Measurements from ENCODE around the gene CDC42EP5.
"Not testable (repeated sequence)": the region's sequence is repeated elsewhere in the genome, so short reads cannot be mapped to it uniquely, and the experiment has no call there.

The CDC42EP5 gene

GRCh38 chr19:54473071-54473891 lies at the start of gene CDC42EP5:
CDC42EP5 (minus strand) TSS chr19:54473296; CDS start chr19:54465547, 7,749 bp downstream.
- peak; percentile 55 for DNase-seq (ENCODE audit: low spot score)

- no peak for DNase-seq (ENCODE audit: low spot score)
Measured at GRCh38 chr19:54521860-54522513, 48.9 kb upstream of the CDC42EP5 start.

- no peak for DNase-seq (ENCODE audit: low spot score)
Measured at GRCh38 chr19:54521022-54521859, 48.1 kb upstream of the CDC42EP5 start.

GRCh38 chr19:54518844-54519243 lies 45.7 kb upstream of the CDC42EP5 start:
- peak; percentile 4 for DNase-seq (ENCODE audit: low spot score)

DNA sequence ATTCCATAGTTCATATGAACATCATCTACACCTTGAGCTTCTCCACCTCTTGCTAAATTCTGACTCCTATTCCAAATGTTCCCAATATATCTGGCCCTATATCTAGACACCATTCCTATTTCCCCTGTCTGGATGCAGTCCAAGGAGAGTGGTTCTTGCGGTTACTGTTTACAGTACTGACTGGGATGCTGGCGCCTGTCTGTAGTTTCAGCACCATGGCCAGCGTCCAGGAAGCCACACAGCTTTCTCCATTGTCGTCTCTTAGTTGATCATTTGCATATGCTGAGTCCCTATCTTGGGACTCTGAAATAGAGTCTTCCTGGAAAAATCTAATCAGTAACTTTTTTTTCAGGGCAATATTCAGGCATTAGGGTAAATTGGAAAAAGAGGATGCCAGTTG lies 44.4 kb upstream of the CDC42EP5 start:
- DNase-seq (ENCODE audit: low spot score), result peak; percentile 53

DNA sequence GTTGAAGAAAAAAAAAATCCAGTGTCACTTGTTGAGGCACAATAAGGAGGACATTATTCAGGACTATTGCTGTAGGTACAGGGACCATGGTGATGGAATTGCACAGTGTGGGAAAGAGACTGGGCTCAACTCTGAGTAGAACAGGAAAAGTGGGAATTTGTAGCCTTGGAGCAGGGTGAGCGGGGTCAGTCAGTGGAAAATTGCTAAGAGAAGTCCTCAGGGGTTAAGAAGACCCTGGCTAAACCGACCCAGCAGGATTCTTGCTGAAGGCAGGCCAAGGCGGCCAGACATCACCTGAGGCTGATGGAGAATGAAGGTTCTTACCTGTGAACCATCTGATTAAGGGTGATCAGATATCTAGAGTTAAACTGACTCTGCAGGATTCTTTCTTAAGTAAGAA lies 42.1 kb upstream of the CDC42EP5 start:
- no peak for DNase-seq (ENCODE audit: low spot score)

DNA sequence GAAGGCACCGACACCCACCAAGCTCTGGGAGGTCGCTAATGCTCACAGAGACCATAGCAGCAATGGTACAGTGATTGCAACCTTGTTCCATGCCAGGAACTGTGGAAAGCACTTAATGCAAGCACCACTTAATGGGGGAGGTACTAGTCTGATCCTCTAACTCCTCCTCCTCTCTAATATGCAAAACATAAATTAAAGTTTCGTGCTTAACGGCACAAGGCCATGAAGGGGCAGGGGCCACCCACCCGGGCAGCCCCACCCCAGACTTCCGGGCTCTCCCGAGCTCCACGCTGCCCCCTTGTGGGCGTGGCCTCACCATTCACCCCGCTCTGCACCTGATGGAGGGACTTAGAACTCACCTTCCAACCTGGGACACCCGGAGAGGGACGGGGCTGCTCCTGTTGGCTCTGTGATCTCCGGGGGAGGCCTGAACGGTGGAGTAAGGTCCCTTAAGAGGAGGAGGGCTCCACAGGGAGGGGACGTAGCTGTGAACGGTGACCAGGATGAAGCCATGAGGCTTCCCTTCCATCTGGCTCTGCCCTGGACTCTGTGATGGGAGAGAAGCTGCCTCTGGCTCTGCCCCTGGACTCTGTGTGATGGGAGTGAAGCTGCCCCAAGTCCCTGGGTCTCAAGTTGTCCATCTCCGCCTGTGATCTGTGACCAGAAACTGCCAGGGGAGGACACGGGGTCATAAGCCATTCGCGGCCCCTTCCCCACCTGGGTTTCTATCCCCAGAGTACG lies 36.3 kb upstream of the CDC42EP5 start:
- DNase-seq (ENCODE audit: low spot score), result not testable (repeated sequence)

DNA sequence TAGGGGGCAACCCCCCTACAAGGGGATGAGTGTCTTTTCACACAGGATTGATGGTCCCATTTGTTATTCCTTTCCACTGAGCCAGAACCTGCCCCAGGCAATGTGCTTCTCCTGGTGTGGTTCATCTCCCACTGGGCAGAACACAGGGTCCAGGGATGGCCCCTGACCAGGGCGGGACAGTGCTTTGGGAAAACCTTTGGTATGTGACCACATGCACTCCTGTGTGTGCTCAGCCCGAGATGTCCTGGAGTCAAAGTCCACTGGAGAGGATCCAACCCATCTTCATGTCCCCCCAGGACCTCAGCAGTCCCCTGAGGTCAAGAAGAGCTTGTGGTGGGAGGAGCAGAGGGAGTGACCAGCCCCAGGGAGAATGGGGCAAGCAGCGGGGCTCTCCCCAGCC lies 35.4 kb upstream of the CDC42EP5 start:
- DNase-seq (ENCODE audit: low spot score), result not testable (repeated sequence)

DNA sequence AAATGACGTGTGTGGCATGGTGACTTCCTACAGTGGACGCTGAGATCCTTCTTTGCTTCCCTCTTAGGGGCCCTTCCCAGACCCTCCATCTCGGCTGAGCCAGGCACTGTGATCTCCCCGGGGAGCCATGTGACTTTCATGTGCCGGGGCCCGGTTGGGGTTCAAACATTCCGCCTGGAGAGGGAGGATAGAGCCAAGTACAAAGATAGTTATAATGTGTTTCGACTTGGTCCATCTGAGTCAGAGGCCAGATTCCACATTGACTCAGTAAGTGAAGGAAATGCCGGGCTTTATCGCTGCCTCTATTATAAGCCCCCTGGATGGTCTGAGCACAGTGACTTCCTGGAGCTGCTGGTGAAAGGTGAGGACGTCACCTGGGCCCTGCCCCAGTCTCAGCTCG lies 34.7 kb upstream of the CDC42EP5 start:
- no peak for DNase-seq (ENCODE audit: low spot score)

GRCh38 chr19:54507038-54507717 lies 34.1 kb upstream of the CDC42EP5 start:
- not testable (repeated sequence) for DNase-seq (ENCODE audit: low spot score)

DNA sequence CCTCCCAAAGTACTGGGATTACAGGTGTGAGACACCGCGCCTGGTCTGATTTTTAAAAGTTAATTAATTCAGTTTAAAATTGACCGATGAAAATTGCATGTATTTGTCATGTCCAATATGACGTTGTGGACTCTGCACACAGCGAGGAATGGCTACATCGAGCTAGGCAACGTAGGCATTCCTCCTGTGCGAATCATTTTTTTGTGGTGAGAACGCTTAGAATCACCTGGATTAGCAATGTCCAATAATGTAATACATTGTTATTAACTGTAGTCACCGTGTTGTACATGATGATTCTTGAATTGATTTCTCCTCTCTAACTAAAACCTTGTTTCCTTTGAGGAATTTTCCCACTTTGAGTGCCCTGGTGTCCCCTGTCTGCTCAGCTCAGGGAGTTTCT lies 33.0 kb upstream of the CDC42EP5 start:
- DNase-seq (ENCODE audit: low spot score), result peak; percentile 6

DNA sequence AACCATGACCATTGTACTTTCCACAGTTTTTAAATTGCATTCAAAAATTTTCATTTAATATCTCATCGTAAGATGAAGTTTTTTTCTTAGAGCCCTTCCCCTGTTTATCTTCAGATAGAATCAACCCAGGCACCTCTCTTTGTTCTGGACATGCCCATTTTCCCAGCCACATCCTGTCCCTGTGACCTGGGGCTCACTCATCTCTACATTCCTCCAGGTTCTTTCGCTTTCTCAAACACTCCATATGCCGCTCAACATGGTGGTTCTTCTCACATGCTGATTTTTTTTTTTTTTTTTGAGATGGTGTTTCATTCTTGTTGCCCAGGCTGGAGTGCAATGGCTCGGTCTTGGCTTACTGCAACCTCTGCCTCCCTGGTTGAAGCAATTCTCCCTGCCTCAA lies 32.4 kb upstream of the CDC42EP5 start:
- not testable (repeated sequence) for DNase-seq (ENCODE audit: low spot score)

DNA sequence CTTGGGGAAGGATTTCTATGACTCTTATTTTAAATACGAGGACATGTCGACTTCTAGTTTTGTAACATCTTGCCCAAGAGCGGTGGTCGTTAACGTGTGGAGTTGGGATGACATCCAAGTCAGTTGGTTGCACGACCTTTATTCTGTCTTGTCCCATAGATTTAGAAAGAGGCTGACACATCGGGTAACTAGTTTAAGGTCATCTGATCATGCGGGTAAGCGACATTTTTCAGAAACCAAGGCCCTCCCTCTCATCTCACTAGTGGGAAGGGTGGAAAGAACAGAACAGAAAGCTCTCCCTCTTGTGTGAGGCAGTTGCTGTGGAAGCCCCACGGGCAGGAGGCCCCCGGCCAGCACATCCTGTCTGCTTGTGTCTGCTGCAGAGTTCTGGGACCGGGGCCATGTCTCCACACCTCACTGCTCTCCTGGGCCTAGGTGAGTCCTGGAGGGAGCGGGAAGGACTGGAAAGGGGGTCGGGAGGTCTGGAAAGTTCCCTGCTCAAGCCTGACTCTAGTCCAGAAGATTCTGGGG lies 29.5 kb upstream of the CDC42EP5 start, which contains the start of gene LAIR2:
TSS of gene LAIR2 (plus strand) at position 314 of the 531 bp plus-strand sequence. CDS start at position 402, 88 bp downstream.
- no peak for DNase-seq (ENCODE audit: low spot score)

DNA sequence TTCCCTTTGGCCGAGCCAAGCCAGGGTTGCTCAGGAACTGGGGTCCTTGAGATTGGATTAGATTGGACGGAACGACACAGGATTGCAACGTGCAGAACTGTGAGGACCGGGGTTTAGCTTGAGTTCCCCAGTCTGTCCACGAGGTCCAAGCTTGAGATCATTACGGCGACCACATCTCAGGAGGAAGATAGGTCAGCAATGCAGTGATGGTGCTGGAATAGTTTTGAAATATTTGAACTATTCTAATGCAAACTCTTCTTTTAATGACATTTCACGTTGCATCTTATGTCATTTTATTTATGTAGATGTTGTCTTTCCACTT lies 25.3 kb upstream of the CDC42EP5 start:
- not testable (repeated sequence) for DNase-seq (ENCODE audit: low spot score)

GRCh38 chr19:54497747-54498450 lies 24.8 kb upstream of the CDC42EP5 start:
- not testable (repeated sequence) for DNase-seq (ENCODE audit: low spot score)

DNA sequence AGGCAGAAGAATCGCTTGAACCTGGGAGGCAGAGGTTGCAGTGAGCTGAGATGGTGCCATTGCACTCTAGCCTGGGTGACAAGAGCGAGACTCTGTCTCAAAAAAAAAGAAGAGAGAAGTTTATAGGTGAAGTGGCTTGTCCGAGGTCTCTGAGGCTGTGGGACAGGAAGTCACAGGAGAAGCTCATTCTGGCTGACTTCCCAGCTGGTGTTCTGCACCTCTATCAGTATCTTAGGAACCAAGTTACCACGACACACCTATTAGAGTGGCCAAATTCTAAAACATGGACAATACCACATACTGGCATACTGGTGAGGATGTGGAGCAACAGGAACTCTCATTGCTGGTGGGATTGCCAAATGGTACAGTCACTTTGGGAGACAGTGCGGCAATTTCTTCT lies 22.2 kb upstream of the CDC42EP5 start:
- DNase-seq (ENCODE audit: low spot score), result not testable (repeated sequence)

GRCh38 chr19:54493967-54494585 lies 21.0 kb upstream of the CDC42EP5 start:
- DNase-seq (ENCODE audit: low spot score), result no peak

- not testable (repeated sequence) for DNase-seq (ENCODE audit: low spot score)
Measured at GRCh38 chr19:54493056-54493455, 20.0 kb upstream of the CDC42EP5 start.

GRCh38 chr19:54492568-54492967 lies 19.5 kb upstream of the CDC42EP5 start:
- no peak for DNase-seq (ENCODE audit: low spot score)

DNA sequence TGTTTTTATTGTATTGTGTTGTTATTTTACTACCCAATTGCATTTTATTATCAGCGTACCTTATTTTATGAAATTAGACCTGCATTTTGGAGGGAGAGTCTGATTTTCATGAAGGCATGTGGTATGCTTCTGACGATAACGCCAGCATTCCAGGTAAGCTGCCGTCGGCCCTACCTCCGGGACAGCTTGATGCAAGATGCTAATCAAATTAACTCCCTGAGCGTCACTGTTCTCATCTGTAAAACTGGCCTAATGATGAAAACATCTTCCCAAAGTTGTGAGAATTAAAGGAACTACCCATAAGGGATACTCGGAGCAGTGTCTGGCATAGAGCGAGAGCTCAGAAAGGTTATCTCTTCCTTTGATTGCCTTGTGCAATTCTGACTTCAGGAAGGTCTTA lies 16.7 kb upstream of the CDC42EP5 start:
- DNase-seq (ENCODE audit: low spot score), result no peak

All from kidney tubule cell (primary cell).